Stimulated activated CD8-positive, alpha-beta memory T cell treated with anti-CD3 and anti-CD28 coated beads, Interleukin-15, amount 100 ng/mL, for 24 hours (primary cell): ENCODE data around the gene SUFU.
A peak's percentile ranks its signal among the peaks of the same experiment; 100 is the strongest.
"Not testable (repeated sequence)": the region's sequence is repeated elsewhere in the genome, so short reads cannot be mapped to it uniquely, and the experiment has no call there.

Source experiments
- DNase-seq: peaks from one replicate; pipeline ENCODE4 v3.0.0-alpha.2; 2020; ENCODE audit warnings: low read depth

The SUFU gene

DNA sequence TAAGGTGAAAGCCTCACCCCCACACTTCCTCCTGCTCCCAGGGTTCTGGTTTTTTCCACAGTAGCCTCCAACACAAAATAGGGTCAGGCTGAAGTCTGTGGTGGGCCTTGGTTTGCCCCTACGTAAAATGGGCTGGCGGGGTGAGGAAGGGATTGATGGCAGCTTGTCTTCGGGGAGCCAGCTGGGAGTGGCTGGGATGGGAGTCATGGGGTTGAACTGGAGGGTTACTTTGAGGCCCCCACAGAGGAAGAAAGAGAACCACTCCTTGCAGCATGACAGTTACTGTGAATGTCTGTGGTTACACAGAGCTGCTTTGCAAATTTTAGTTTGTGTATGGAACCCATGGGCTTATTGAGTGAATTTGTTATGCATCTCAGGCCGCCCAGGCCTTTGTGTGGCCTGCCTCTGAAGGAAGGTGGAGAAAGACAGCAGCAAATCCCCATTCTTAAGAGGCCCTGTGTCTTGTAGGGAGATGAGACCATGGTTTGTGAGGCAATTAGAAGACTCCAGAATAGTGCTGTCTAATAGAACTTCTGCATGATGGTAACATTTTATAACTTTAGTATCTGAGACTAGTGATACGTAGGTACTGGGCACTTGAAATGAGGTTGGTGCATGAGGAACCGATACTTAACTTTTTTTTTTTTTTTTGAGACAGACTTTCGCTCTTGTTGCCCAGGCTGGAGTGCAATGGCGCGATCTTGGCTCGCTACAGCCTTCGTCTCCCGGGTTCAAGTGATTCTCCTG lies 148.6 kb downstream of the SUFU start:
- DNase-seq: no peak

DNA sequence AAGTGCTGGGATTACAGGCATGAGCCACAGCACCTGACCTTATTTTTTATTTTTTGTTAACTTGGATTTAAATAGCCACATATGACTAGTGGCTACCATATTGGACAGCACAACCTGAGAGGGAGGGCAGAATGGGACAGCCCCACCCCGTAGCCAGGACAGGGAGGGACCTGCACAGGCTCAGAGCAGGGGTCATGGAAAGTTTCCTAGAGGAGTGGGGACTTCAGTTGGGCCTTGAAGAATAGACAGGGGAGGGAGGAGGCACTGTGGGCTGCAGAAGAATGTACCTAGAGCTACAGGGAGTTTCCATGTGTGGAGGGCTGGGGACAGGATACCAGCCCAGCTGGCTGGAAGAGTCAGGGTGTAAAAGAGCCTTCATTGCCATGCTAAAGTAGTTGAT lies 149.3 kb downstream of the SUFU start:
- DNase-seq: no peak

GRCh38 chr10:102654566-102654965 lies 150.8 kb downstream of the SUFU start:
- DNase-seq: no peak

GRCh38 chr10:102654969-102655368 lies 151.2 kb downstream of the SUFU start:
- no peak for DNase-seq

- no peak for DNase-seq
These were observed 152.3 kb downstream of the SUFU start for GRCh38 chr10:102656026-102656425.

- no peak for DNase-seq
These were observed 153.1 kb downstream of the SUFU start for GRCh38 chr10:102656791-102657371.

- DNase-seq: no peak
These were observed 153.7 kb downstream of the SUFU start for GRCh38 chr10:102657451-102657850.

DNA sequence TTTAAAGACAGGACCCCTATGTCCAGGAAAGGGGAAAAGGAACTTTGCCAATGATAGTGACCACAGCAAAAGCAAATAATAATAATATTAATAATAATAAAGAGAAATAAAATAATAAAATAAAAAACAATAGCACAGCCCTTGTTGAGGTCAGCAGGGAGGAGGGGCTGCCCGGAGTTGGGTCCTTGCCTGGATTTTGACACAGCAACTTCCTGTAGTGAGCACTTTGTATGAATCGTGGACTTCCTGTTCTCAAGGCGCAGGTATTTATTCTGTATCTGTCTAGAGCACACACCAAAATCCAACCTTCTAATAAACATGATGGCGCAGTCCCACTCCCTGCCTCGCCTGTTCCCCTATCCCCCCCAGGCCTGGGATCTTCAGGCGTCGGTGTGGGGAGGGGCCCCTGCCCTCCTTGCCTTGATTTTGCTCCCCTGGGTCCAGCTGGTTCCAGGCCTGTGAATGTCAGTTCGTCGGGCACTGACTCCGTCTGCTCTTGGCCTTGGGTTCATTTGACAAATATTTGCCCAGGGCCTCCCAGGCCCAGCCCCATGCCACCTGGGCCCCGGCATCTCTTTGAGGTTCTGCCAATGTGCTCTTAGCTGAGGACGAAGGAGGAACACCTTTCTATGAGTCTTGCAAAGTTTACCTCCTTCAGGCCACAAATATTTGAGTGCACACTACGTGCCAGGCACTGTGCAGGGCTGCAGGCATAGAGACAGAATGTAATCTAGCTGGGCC lies 154.4 kb downstream of the SUFU start:
- DNase-seq: no peak

GRCh38 chr10:102658802-102659201 lies 155.0 kb downstream of the SUFU start:
- DNase-seq: no peak

DNA sequence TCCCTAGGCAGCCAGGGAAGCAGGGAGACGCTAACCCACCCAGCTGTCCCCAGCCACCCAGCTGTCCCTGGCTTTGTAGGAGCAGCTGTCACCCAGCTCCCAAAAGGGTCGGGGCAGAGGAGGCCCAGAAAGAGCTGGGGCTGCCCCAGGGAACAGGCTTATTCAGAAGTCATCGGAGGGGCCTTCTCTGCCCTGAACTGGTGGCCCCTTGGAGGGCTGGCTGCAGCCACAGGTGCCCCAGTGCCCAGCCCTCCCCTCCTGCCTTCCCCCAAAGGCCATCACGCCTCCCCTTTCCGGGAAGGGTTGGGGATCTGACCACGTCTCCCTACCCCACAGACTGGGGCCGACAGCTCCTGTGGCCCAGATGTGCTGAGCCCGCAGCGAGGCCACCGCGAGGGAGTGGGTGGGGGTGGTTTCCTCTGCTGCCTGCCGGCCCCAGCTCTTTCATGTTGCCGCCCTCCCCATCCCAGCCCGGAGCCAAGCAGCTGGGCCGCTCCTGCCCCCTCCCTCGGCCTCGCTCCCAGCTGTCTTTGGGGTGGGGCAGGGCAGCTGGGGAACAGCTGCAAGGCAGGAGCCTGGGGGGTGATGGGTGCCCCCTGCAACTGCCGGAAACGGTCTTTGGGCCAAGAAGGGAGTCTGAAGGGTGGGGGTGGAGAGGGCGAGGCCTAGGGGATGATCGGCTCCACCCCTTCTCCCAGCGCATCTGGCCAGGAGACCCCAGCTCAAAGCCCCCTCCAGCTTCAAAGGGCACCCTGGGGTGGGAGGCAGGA lies 157.3 kb downstream of the SUFU start:
- DNase-seq: peak; percentile 35

DNA sequence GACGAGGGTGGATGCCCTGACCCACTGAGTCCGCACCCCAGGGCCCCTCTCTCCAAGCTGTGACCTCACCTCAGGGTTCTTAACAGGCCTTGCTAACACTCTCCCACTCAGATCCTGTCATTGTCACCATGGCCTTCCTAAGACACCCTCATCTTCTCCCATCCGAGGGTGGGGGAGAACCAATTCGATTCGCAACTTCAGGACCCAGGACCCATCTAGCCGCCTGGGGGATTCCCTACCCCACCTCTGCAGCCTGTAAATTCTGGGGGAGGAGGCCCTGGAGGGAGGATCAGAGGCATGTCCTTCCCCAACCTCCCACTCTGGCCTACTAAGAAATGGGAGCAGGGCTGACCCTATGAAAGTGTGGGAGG lies 157.9 kb downstream of the SUFU start:
- no peak for DNase-seq

GRCh38 chr10:102665904-102666509 lies 162.2 kb downstream of the SUFU start:
- no peak for DNase-seq

DNA sequence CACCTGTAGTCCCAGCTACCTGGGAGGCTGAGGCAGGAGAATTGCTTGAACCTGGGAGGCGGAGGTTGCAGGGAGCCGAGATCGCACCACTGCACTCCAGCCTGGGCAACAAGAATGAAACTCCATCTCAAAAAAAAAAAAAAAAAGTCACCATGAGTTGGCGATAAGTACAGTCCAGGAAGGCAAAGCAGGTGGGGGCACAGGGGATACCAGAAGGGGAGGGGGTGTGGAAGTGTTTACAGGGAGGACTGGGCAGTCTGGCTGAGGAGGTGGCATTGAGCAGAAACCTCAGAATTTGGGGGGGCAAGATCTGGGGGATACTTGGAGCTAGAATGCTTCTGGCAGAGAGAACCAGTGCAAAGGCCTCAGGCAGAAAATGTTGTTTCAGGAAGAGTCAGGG lies 163.6 kb downstream of the SUFU start:
- not testable (repeated sequence) for DNase-seq

- DNase-seq: no peak
These were observed 164.7 kb downstream of the SUFU start for GRCh38 chr10:102668326-102669107.

DNA sequence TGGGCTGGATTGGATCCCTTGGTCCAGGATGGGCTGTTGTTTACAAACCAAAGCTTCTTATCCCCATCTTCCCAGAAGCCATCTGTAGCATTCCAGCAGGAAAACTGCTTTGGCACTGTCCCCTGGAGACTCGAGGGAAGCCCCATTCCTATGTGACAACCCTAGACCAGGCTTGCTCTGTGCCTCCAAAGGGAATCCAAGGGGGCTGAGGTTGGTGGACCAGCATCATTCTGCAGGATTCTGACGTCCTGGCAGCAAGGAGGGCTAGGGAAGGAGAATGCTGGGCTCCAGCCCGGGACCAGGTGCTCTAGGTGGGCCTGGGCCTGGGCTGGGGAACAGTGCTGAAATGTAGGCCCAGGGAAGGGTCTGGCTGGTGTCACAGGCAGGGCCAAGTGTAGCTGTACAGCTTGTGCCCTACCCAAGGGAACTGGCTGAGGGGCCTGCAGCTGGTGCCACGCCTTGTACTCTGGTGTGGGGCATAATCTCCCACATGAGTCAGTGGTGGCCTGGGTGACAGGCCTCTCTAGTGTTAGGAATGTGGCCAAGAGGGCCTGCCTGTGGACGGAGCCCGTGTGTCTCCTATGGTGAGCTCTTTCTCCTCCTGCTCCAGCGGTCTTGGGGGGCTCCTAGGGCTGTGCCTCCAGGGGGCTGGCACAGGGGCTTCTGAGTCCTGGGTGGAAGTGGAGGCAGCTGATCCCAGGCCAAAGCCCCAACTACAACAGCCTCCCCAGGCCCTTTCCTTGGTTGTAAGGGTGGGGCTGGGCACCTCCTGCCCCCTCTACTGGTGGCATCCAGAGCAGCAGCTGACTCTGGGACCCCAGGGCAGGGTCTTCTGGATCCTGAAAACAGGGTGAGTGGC lies 165.7 kb downstream of the SUFU start:
- DNase-seq: no peak

DNA sequence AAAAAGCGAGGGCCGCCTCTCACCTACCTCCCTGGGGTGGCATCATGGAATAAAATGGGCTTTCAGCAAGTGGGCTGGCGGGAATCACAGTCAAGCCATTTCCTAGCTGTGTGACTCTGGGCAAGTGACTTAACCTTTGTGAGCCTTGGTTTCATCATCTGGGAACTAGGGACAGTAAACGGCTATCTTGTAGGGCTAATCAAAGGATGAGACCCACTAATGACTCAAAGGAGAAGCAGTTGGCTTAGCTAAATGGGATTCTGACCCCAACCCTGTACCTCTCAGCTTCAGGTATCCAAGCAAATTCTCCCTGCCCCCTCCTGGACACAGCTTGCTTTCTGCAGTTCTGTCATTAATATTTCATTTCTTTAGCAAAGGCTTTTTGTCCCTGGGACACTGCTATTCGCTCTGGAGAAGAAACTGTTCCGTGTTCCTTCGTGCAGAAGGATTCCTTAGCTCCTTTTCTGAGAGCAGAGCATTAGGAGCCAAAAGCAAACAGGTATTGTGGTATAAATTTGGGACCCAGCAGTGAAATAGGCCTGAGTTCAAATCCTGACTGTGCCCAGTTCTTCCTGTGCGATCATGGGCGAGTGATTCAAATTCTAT lies 166.4 kb downstream of the SUFU start:
- no peak for DNase-seq

DNA sequence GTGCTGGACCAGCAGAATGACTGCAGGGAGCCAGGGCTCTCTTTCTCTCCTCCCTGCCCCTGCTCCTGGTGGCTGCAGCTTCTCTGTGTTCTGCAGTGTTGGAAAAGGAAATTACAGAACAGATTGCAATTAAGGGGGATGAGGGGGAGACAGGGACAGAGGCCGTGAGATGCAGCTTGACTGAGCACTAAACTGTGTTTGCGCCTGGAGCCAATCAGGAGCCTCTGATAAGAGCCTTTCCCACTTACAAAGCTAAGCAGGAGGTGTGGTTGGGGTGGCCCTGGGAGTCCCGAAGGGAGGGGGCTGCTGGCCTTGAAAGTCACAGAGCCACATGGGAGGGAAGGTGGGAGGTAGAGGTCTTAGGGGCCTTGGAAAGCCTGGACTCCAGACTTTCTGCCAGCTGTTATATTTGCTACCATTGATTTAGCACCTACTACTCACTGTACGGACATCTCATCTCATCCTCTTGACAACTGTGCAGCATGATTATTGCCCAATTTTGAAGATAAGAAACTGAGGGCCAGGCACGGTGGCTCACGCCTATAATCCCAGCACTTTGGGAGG lies 167.2 kb downstream of the SUFU start:
- no peak for DNase-seq

- DNase-seq: no peak
These were observed 169.6 kb downstream of the SUFU start for GRCh38 chr10:102673236-102673818.

- no peak for DNase-seq
These were observed 170.2 kb downstream of the SUFU start for GRCh38 chr10:102673819-102674511.
